ENCODE data around the gene CCDC80.

DNA sequence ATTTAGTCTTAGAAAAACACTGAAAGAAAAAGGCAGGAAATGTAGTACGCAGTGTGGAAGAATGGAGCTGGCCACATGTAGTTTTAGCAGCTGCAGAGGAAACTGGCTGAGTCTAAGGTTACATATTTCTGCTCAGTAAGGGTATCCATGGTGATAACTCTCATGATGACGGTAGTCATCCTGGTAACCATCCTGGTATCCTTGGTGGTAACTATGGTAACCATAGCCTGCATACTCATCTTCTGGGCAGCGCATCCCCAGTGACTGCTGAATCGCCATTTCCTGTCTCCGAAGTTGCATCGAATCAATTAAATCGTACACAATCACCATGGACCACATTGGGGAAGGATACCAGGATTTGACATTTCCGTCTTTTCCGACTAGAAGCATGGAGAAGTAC is 35.7 kb downstream of the CCDC80 start:
- TF ChIP-seq, protein P1, sequence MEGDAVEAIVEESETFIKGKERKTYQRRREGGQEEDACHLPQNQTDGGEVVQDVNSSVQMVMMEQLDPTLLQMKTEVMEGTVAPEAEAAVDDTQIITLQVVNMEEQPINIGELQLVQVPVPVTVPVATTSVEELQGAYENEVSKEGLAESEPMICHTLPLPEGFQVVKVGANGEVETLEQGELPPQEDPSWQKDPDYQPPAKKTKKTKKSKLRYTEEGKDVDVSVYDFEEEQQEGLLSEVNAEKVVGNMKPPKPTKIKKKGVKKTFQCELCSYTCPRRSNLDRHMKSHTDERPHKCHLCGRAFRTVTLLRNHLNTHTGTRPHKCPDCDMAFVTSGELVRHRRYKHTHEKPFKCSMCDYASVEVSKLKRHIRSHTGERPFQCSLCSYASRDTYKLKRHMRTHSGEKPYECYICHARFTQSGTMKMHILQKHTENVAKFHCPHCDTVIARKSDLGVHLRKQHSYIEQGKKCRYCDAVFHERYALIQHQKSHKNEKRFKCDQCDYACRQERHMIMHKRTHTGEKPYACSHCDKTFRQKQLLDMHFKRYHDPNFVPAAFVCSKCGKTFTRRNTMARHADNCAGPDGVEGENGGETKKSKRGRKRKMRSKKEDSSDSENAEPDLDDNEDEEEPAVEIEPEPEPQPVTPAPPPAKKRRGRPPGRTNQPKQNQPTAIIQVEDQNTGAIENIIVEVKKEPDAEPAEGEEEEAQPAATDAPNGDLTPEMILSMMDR (IDR thresholded peaks at IDR 0.05; ENCODE audit: low read depth, low read length), result no peak
- no peak for TF ChIP-seq POLR2A (IDR thresholded peaks at IDR 0.05; ENCODE audit: extremely low read depth, insufficient read length)
- TF ChIP-seq, protein P2, sequence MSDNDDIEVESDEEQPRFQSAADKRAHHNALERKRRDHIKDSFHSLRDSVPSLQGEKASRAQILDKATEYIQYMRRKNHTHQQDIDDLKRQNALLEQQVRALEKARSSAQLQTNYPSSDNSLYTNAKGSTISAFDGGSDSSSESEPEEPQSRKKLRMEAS (IDR thresholded peaks at IDR 0.05; ENCODE audit: low read depth, low read length), result no peak
- no peak for TF ChIP-seq MYC (IDR thresholded peaks at IDR 0.05; ENCODE audit: low read depth, low read length)

Measured in NB4 (cell line).